ENCODE measurements around the gene KDSR.

- TF ChIP-seq CTCF (conservative IDR thresholded peaks at IDR 0.05 in 1 of 2, IDR thresholded peaks at IDR 0.05 in 1 of 2; ENCODE audit: extremely low read depth in 1 of 2, insufficient read depth in 1 of 2, low read depth in 1 of 2, low read length in 2 of 2) = no peak
- no peak for TF ChIP-seq EZH2 (IDR thresholded peaks at IDR 0.05; ENCODE audit: borderline replicate concordance, low read length)
Measured at GRCh38 chr18:63387861-63388260, 20.9 kb upstream of the KDSR start.
